Measurements from ENCODE around the gene RASA4.
"Not testable (repeated sequence)": the region's sequence is repeated elsewhere in the genome, so short reads cannot be mapped to it uniquely, and the experiment has no call there.

DNA sequence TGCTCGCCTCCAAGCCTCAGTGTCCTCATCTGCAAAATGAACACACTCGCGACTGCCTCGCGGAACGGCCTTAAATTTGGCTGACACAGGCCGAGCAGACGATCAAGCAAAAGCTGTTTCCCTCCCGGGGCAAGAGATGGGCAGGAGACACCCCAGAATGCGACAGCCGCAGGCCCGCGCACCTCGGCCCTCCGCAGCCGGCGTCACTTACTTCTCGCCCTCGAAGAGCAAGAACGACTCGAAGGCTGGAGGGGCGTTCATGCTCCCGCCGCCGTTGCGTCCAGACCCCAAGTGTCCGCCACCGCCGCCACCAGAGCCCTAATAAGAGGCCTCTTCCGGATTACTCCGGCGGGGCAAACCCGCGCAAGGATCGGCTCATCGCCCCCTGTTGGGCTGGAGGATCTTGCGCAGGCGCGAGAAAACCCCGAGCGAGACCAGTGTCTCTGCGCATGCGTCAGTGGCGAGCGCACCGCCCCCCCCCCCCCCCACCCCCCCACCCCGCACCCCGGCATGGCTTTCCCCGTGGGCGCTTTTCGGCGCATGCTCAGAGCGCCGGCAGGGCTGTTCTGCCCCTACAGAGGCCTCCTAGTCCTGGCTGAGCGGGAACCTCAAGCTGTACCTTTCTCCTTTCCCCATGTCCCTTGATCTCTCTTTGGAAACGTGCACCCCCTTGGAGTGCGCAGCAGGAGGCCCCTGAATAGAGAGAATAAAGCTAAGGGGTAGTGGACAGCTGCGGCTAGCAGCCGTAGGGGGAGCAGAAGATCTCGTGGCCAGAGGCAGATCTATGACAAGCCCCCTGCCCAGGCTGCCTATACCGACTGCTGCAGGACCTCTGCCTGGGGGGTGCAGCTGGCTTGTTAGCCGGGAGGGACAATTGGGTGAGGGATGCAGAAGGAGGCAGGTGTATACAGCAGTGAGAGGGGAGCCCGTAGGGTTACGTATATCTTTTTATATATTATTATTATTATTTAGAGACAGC, 44.0 kb downstream of the RASA4 start, which contains the start of gene POLR2J3:
- not testable (repeated sequence) for TF ChIP-seq CTCF (IDR thresholded peaks at IDR 0.05; ENCODE audit: insufficient read depth, low read length)
- TF ChIP-seq POLR2AphosphoS5 (IDR thresholded peaks at IDR 0.05; ENCODE audit: low read depth) (peak; percentile 36; the same call in 1 of the 2 replicates), GABPA (IDR thresholded peaks at IDR 0.05; ENCODE audit: low read depth) (peak; percentile 53; the same call in 1 of the 2 replicates)
- TF ChIP-seq, protein P1, sequence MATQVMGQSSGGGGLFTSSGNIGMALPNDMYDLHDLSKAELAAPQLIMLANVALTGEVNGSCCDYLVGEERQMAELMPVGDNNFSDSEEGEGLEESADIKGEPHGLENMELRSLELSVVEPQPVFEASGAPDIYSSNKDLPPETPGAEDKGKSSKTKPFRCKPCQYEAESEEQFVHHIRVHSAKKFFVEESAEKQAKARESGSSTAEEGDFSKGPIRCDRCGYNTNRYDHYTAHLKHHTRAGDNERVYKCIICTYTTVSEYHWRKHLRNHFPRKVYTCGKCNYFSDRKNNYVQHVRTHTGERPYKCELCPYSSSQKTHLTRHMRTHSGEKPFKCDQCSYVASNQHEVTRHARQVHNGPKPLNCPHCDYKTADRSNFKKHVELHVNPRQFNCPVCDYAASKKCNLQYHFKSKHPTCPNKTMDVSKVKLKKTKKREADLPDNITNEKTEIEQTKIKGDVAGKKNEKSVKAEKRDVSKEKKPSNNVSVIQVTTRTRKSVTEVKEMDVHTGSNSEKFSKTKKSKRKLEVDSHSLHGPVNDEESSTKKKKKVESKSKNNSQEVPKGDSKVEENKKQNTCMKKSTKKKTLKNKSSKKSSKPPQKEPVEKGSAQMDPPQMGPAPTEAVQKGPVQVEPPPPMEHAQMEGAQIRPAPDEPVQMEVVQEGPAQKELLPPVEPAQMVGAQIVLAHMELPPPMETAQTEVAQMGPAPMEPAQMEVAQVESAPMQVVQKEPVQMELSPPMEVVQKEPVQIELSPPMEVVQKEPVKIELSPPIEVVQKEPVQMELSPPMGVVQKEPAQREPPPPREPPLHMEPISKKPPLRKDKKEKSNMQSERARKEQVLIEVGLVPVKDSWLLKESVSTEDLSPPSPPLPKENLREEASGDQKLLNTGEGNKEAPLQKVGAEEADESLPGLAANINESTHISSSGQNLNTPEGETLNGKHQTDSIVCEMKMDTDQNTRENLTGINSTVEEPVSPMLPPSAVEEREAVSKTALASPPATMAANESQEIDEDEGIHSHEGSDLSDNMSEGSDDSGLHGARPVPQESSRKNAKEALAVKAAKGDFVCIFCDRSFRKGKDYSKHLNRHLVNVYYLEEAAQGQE (IDR thresholded peaks at IDR 0.05; ENCODE audit: insufficient replicate concordance, low read depth) = peak; percentile 30
